Central memory CD8-positive, alpha-beta T cell (primary cell): Measurements from ENCODE around the gene DNPH1.

Source experiments
- ATAC-seq: fragments of 150-1000 bp; cut with Tn5 transposase; replicated peaks from 2 replicates; pipeline ENCODE4 v1.10.0; 2022; ENCODE audit warnings: mild to moderate bottlenecking, moderate FRiP score, moderate number of reproducible peaks; ENCODE audit not compliant: poor library complexity, severe bottlenecking; ENCODE audit errors: extremely low read depth
- DNase-seq, 2 donors: peaks; one replicate each; pipeline ENCODE4 v3.0.0; 2021; ENCODE audit warnings: low spot score in 2 of 2
- H3K27ac Mint-ChIP-seq: one replicate; pipeline ENCODE4 v1.8.0; 2022; ENCODE audit warnings: low read depth, mild to moderate bottlenecking, moderate library complexity, mixed read lengths
- H3K27me3 Mint-ChIP-seq: one replicate; pipeline ENCODE4 v1.8.0; 2022; ENCODE audit warnings: mixed read lengths
- H3K36me3 Mint-ChIP-seq: one replicate; pipeline ENCODE4 v1.8.0; 2022; ENCODE audit warnings: mild to moderate bottlenecking, moderate library complexity, mixed read lengths; ENCODE audit not compliant: insufficient read depth
- H3K4me1 Mint-ChIP-seq: one replicate; pipeline ENCODE4 v1.8.0; 2022; ENCODE audit warnings: mixed read lengths
- H3K4me3 Mint-ChIP-seq: one replicate; pipeline ENCODE4 v1.8.0; 2022; ENCODE audit warnings: mild to moderate bottlenecking, moderate library complexity, mixed read lengths
- H3K9me3 Mint-ChIP-seq: one replicate; pipeline ENCODE4 v1.8.0; 2022; ENCODE audit warnings: mixed read lengths

The DNPH1 gene

GRCh38 chr6:43187821-43188220, 41.5 kb downstream of the DNPH1 start:
- Mint-ChIP-seq H3K4me3 (no peak overlapping the region), H3K27me3 (no peaks in the 10 kb centered on the region), H3K27ac (no peak overlapping the region), H3K4me1 (peaks cover 38% of the 10 kb centered on the region), H3K9me3 (no peaks in the 10 kb centered on the region), H3K36me3 (peaks cover 32% of the 10 kb centered on the region)
- ATAC-seq, result no peak
- DNase-seq, result no peak

GRCh38 chr6:43186706-43187105, 42.6 kb downstream of the DNPH1 start:
- Mint-ChIP-seq H3K36me3 (peaks cover 30% of the 10 kb centered on the region), H3K27me3 (no peaks in the 10 kb centered on the region), H3K27ac (no peak overlapping the region), H3K4me1 (peaks cover 46% of the 10 kb centered on the region), H3K4me3 (no peak overlapping the region), H3K9me3 (no peaks in the 10 kb centered on the region)
- ATAC-seq (no peak), DNase-seq (no peak)

- DNase-seq (no peak), ATAC-seq (no peak)
- H3K4me3 Mint-ChIP-seq, result no peak overlapping the region
- H3K4me1 Mint-ChIP-seq, result peaks cover 52% of the 10 kb centered on the region
- no peaks in the 10 kb centered on the region for H3K9me3 Mint-ChIP-seq
- no peaks in the 10 kb centered on the region for H3K27me3 Mint-ChIP-seq
- peaks cover 28% of the 10 kb centered on the region for H3K36me3 Mint-ChIP-seq
- H3K27ac Mint-ChIP-seq, result no peak overlapping the region
Observed at GRCh38 chr6:43186019-43186418, 43.3 kb downstream of the DNPH1 start.

- H3K4me1 Mint-ChIP-seq, result peaks cover 49% of the 10 kb centered on the region
- no peaks in the 10 kb centered on the region for H3K27me3 Mint-ChIP-seq
- no peak overlapping the region for H3K4me3 Mint-ChIP-seq
- no peak overlapping the region for H3K27ac Mint-ChIP-seq
- peaks cover 27% of the 10 kb centered on the region for H3K36me3 Mint-ChIP-seq
- DNase-seq (no peak), ATAC-seq (no peak)
- H3K9me3 Mint-ChIP-seq, result no peaks in the 10 kb centered on the region
Observed at GRCh38 chr6:43185391-43185985, 43.8 kb downstream of the DNPH1 start.

- no peak for DNase-seq
- Mint-ChIP-seq H3K4me1 (peaks cover 49% of the 10 kb centered on the region), H3K4me3 (peak overlapping the region; percentile 88), H3K27ac (no peak overlapping the region), H3K36me3 (peaks cover 24% of the 10 kb centered on the region), H3K27me3 (no peaks in the 10 kb centered on the region), H3K9me3 (no peaks in the 10 kb centered on the region)
- ATAC-seq, result no peak
Observed at GRCh38 chr6:43184268-43184985, 44.9 kb downstream of the DNPH1 start.

- peak overlapping the region; percentile 88 for H3K4me3 Mint-ChIP-seq
- peaks cover 24% of the 10 kb centered on the region for H3K36me3 Mint-ChIP-seq
- no peaks in the 10 kb centered on the region for H3K27me3 Mint-ChIP-seq
- H3K27ac Mint-ChIP-seq, result peak overlapping the region; percentile 80
- H3K4me1 Mint-ChIP-seq, result peaks cover 45% of the 10 kb centered on the region
- no peaks in the 10 kb centered on the region for H3K9me3 Mint-ChIP-seq
- ATAC-seq, result no peak
- DNase-seq, result no peak
Observed at GRCh38 chr6:43183441-43183840, 45.8 kb downstream of the DNPH1 start.

GRCh38 chr6:43181942-43182860, 47.1 kb downstream of the DNPH1 start, which contains the start of gene CUL9:
Gene CUL9 (plus strand): TSS chr6:43182196. CDS start chr6:43184311, 2,115 bp downstream.
- Mint-ChIP-seq H3K36me3 (peaks cover 22% of the 10 kb centered on the region), H3K27me3 (no peaks in the 10 kb centered on the region), H3K4me1 (peaks cover 43% of the 10 kb centered on the region), H3K4me3 (peak within 1 kb of the TSS; percentile 88), H3K27ac (peak within 1 kb of the TSS; percentile 80), H3K9me3 (no peaks in the 10 kb centered on the region)
- ATAC-seq, result peak; percentile 96
- DNase-seq, result peak; percentile 54 to 57

GRCh38 chr6:43181621-43181941, 47.7 kb downstream of the DNPH1 start:
- H3K36me3 Mint-ChIP-seq, result peaks cover 25% of the 10 kb centered on the region

GRCh38 chr6:43180985-43181384, 48.3 kb downstream of the DNPH1 start:
- Mint-ChIP-seq H3K27ac (no peak overlapping the region), H3K4me1 (peaks cover 47% of the 10 kb centered on the region), H3K36me3 (peaks cover 28% of the 10 kb centered on the region), H3K27me3 (no peaks in the 10 kb centered on the region), H3K4me3 (peak overlapping the region; percentile 88), H3K9me3 (no peaks in the 10 kb centered on the region)
- DNase-seq, result no peak
- no peak for ATAC-seq

More at GRCh38 chr6:43181621-43181941, 47.7 kb downstream of the DNPH1 start:
- peak overlapping the region; percentile 88 for H3K4me3 Mint-ChIP-seq
- peaks cover 43% of the 10 kb centered on the region for H3K4me1 Mint-ChIP-seq
- H3K27ac Mint-ChIP-seq, result peak overlapping the region; percentile 80
- ATAC-seq, result no peak
- H3K27me3 Mint-ChIP-seq, result no peaks in the 10 kb centered on the region
- no peaks in the 10 kb centered on the region for H3K9me3 Mint-ChIP-seq
- DNase-seq, result no peak

- Mint-ChIP-seq H3K4me3 (no peak overlapping the region), H3K27ac (no peak overlapping the region), H3K4me1 (peaks cover 46% of the 10 kb centered on the region), H3K9me3 (no peaks in the 10 kb centered on the region), H3K36me3 (peaks cover 29% of the 10 kb centered on the region), H3K27me3 (no peaks in the 10 kb centered on the region)
- no peak for DNase-seq
- no peak for ATAC-seq
Observed at GRCh38 chr6:43180058-43180457, 49.2 kb downstream of the DNPH1 start.

- Mint-ChIP-seq H3K9me3 (no peaks in the 10 kb centered on the region), H3K4me3 (no peak overlapping the region), H3K27ac (no peak overlapping the region), H3K27me3 (no peaks in the 10 kb centered on the region), H3K4me1 (peaks cover 47% of the 10 kb centered on the region), H3K36me3 (peaks cover 30% of the 10 kb centered on the region)
- DNase-seq (no peak), ATAC-seq (no peak)
Observed at GRCh38 chr6:43178951-43179830, 50.1 kb downstream of the DNPH1 start.

- no peaks in the 10 kb centered on the region for H3K27me3 Mint-ChIP-seq
- no peak for DNase-seq
- ATAC-seq, result no peak
- H3K36me3 Mint-ChIP-seq, result peaks cover 28% of the 10 kb centered on the region
- H3K9me3 Mint-ChIP-seq, result no peaks in the 10 kb centered on the region
- no peak overlapping the region for H3K4me3 Mint-ChIP-seq
- H3K27ac Mint-ChIP-seq, result no peak overlapping the region
- peaks cover 47% of the 10 kb centered on the region for H3K4me1 Mint-ChIP-seq
Observed at GRCh38 chr6:43178150-43178549, 51.1 kb downstream of the DNPH1 start.
